IPS-20b (cell line): ENCODE measurements around the gene ETV1.

ENCODE experiments used
- H3K27ac ChIP-seq: one replicate; pipeline ENCODE4 v1.5.1; 2013; ENCODE audit warnings: low read length
- H3K27me3 ChIP-seq: 2 replicates; pipeline ENCODE4 v1.6.1; 2013; ENCODE audit warnings: mild to moderate bottlenecking, low read length, inconsistent platforms; ENCODE audit not compliant: insufficient read depth
- H3K36me3 ChIP-seq: 2 replicates; pipeline ENCODE4 v1.6.1; 2013; ENCODE audit warnings: low read depth, mild to moderate bottlenecking, inconsistent platforms, low read length, moderate library complexity; ENCODE audit not compliant: insufficient read depth
- H3K4me1 ChIP-seq: 2 replicates; pipeline ENCODE4 v1.6.1; 2013; ENCODE audit warnings: mild to moderate bottlenecking, control low read depth, inconsistent platforms, low read length, moderate library complexity; ENCODE audit not compliant: insufficient read depth
- H3K4me3 ChIP-seq: 2 replicates; pipeline ENCODE4 v1.5.1; 2013; ENCODE audit warnings: mild to moderate bottlenecking, low read length, inconsistent platforms
- H3K9ac ChIP-seq: 2 replicates; pipeline ENCODE4 v1.6.1; 2013; ENCODE audit warnings: low read depth, mild to moderate bottlenecking, inconsistent platforms, low read length, moderate library complexity
- H3K9me3 ChIP-seq: 2 replicates; pipeline ENCODE4 v1.6.1; 2013; ENCODE audit warnings: mild to moderate bottlenecking, low read depth, low read length, inconsistent platforms; ENCODE audit not compliant: insufficient read depth

Gene ETV1

GRCh38 chr7:14000247-14000646 lies 10.8 kb upstream of the ETV1 start:
- no peaks in the 10 kb centered on the region for H3K9me3 ChIP-seq
- no peak overlapping the region for H3K27ac ChIP-seq
- no peak overlapping the region for H3K4me3 ChIP-seq
- H3K36me3 ChIP-seq = no peaks in the 10 kb centered on the region
- H3K27me3 ChIP-seq = no peaks in the 10 kb centered on the region
- H3K9ac ChIP-seq = no peak overlapping the region
- H3K4me1 ChIP-seq = peaks cover 9% of the 10 kb centered on the region; the same call in 1 of the 2 replicates

GRCh38 chr7:13998866-13999265 lies 9.4 kb upstream of the ETV1 start:
- Histone ChIP-seq H3K27me3 (no peaks in the 10 kb centered on the region), H3K27ac (no peak overlapping the region), H3K4me3 (no peak overlapping the region)

GRCh38 chr7:13992596-13992964 lies 3.1 kb upstream of the ETV1 start:
- Histone ChIP-seq H3K27ac (peak overlapping the region; percentile 23), H3K9me3 (no peaks in the 10 kb centered on the region), H3K4me3 (no peak overlapping the region), H3K27me3 (no peaks in the 10 kb centered on the region), H3K9ac (peak overlapping the region; percentile 86; the same call in 1 of the 2 replicates), H3K4me1 (peaks cover 13% of the 10 kb centered on the region; the same call in 1 of the 2 replicates), H3K36me3 (peaks cover under 1% of the 10 kb centered on the region; the same call in 1 of the 2 replicates)

More at GRCh38 chr7:13998866-13999265, 9.4 kb upstream of the ETV1 start:
- Histone ChIP-seq H3K9ac (no peak overlapping the region), H3K9me3 (no peaks in the 10 kb centered on the region), H3K36me3 (no peaks in the 10 kb centered on the region), H3K4me1 (peaks cover 9% of the 10 kb centered on the region; the same call in 1 of the 2 replicates)

GRCh38 chr7:13991791-13992595 lies 2.5 kb upstream of the ETV1 start:
- H3K9me3 ChIP-seq = no peaks in the 10 kb centered on the region
- peak overlapping the region; percentile 86; the same call in 1 of the 2 replicates for H3K9ac ChIP-seq
- H3K27me3 ChIP-seq = no peaks in the 10 kb centered on the region
- peaks cover 5% of the 10 kb centered on the region; the same call in 1 of the 2 replicates for H3K36me3 ChIP-seq
- H3K4me3 ChIP-seq = peak overlapping the region; percentile 64
- peaks cover 17% of the 10 kb centered on the region; the same call in 1 of the 2 replicates for H3K4me1 ChIP-seq
- H3K27ac ChIP-seq = peak overlapping the region; percentile 82

GRCh38 chr7:13990984-13991790 lies 1.7 kb upstream of the ETV1 start:
- Histone ChIP-seq H3K36me3 (peaks cover 8% of the 10 kb centered on the region; the same call in 1 of the 2 replicates), H3K27ac (peak overlapping the region; percentile 93), H3K4me3 (peak overlapping the region; percentile 88), H3K9ac (peak overlapping the region; percentile 91; the same call in 1 of the 2 replicates), H3K27me3 (no peaks in the 10 kb centered on the region), H3K9me3 (no peaks in the 10 kb centered on the region), H3K4me1 (peaks cover 25% of the 10 kb centered on the region; the same call in 1 of the 2 replicates)

- peak overlapping the region; percentile 93 for H3K27ac ChIP-seq
- H3K4me1 ChIP-seq = peaks cover 31% of the 10 kb centered on the region; the same call in 1 of the 2 replicates
- H3K36me3 ChIP-seq = peaks cover 8% of the 10 kb centered on the region; the same call in 1 of the 2 replicates
- H3K27me3 ChIP-seq = no peaks in the 10 kb centered on the region
- H3K4me3 ChIP-seq = peak overlapping the region; percentile 88
- H3K9me3 ChIP-seq = no peaks in the 10 kb centered on the region
- peak overlapping the region; percentile 91; the same call in 1 of the 2 replicates for H3K9ac ChIP-seq
These were observed 985 bp upstream of the ETV1 start for GRCh38 chr7:13990319-13990983.

GRCh38 chr7:13989949-13990305 lies 461 bp upstream of the ETV1 start:
- peaks cover 8% of the 10 kb centered on the region; the same call in 1 of the 2 replicates for H3K36me3 ChIP-seq
- no peaks in the 10 kb centered on the region for H3K9me3 ChIP-seq
- no peaks in the 10 kb centered on the region for H3K27me3 ChIP-seq
- H3K4me3 ChIP-seq = peak overlapping the region; percentile 88
- H3K27ac ChIP-seq = peak overlapping the region; percentile 79
- peak overlapping the region; percentile 91; the same call in 1 of the 2 replicates for H3K9ac ChIP-seq
- H3K4me1 ChIP-seq = peaks cover 31% of the 10 kb centered on the region; the same call in 1 of the 2 replicates

- Histone ChIP-seq H3K9me3 (no peaks in the 10 kb centered on the region), H3K36me3 (peaks cover 12% of the 10 kb centered on the region; the same call in 1 of the 2 replicates), H3K9ac (peak overlapping the region; percentile 91; the same call in 1 of the 2 replicates), H3K4me1 (peaks cover 41% of the 10 kb centered on the region), H3K27ac (peak overlapping the region; percentile 65), H3K4me3 (peak overlapping the region; percentile 88), H3K27me3 (no peaks in the 10 kb centered on the region)
These were observed 738 bp downstream of the ETV1 start for GRCh38 chr7:13988731-13989125.

GRCh38 chr7:13988065-13988464 lies 1.4 kb downstream of the ETV1 start:
- Histone ChIP-seq H3K36me3 (peaks cover 13% of the 10 kb centered on the region; the same call in 1 of the 2 replicates), H3K4me1 (peaks cover 45% of the 10 kb centered on the region), H3K9ac (peak overlapping the region; percentile 91; the same call in 1 of the 2 replicates), H3K27me3 (no peaks in the 10 kb centered on the region), H3K4me3 (peak overlapping the region; percentile 88), H3K9me3 (no peaks in the 10 kb centered on the region), H3K27ac (peak overlapping the region; percentile 77)

GRCh38 chr7:13987395-13987794 lies 2.1 kb downstream of the ETV1 start:
- Histone ChIP-seq H3K36me3 (peaks cover 20% of the 10 kb centered on the region; the same call in 1 of the 2 replicates), H3K9me3 (no peaks in the 10 kb centered on the region), H3K27me3 (no peaks in the 10 kb centered on the region), H3K9ac (peak overlapping the region; percentile 91; the same call in 1 of the 2 replicates), H3K27ac (peak overlapping the region; percentile 77), H3K4me3 (peak overlapping the region; percentile 88), H3K4me1 (peaks cover 48% of the 10 kb centered on the region)

- peak overlapping the region; percentile 64 for H3K27ac ChIP-seq
- H3K27me3 ChIP-seq = no peaks in the 10 kb centered on the region
- peak overlapping the region; percentile 91; the same call in 1 of the 2 replicates for H3K9ac ChIP-seq
- H3K9me3 ChIP-seq = no peaks in the 10 kb centered on the region
- H3K4me3 ChIP-seq = peak overlapping the region; percentile 88
- peaks cover 20% of the 10 kb centered on the region; the same call in 1 of the 2 replicates for H3K36me3 ChIP-seq
- H3K4me1 ChIP-seq = peaks cover 52% of the 10 kb centered on the region
These were observed 3.3 kb downstream of the ETV1 start for GRCh38 chr7:13986208-13986607.
